ENCODE results near the gene LIN7A.

LIN7A gene

DNA sequence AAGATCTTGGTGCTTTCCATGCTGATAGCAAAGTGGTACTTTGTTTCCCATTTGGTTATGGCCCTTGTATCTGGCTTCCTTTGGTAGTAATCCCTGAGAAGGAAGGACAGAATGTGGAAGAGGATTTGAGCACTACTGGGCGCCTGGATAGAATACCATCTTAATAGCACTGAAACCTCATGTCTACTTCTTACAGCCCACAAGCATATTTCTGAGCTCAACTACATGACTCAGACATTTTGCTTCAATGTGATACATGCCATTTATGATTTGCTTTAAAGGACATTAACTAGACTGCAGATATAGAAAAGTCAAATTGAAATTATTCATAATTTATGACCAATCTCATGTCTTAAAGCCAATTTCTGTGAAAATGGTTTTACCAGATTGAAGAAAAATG, 80.4 kb downstream of the LIN7A start:
- no peak for DNase-seq

DNA sequence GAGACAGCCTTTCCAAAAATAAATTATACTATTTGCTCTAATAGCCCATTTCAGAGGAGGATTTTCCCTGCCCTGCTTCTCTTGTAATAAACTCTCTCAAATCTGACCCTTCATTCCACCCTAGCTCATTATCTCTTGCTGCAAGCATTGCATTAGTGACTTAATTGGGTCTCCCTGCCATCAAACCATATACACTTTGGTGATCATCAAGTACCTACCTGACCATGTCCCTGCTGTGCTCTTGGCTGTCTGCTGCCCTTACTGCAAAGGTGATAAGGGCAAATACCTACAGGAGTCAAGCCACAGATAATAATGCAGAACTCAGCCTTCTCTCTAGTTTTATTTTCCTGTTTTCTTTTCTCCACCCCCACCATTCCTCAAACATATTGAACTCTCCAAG, 88.4 kb downstream of the LIN7A start:
- DNase-seq, result no peak

DNA sequence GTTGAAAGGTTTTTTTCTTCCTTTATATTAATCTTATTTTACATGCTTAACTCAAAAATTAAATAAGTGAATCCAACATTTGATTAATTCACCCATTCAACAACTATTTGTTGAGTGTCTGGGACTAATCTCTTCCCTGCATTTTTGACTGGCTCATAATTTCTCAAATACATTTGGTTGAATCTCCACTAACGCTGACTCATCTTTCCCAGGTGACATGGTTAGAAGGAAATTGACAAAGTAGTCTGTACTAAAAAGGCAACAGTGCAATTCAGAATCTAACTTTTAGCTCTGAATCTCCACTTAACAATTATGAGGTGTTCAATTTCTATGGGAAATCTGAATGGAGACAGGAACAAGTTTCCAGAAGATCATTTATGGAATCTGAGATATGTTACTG, 88.9 kb downstream of the LIN7A start:
- DNase-seq, result no peak

DNA sequence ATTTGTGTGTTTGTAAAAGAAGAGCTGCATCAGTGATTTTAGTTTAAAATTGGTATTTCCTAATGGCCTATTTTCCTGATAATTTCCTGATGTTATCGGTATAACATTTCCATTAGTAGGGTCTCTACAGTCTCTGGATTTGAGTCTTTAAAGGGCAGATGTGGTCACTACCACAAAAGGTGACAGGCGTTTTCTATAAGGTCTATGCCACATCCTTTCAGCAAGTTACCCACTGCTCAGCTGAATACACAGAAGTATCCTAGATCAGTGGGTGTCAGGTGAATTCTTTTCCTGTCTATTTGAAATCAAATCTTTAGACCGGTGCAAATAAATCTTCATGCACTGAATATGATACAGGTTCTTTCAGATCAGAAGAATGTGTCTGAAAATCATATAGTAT, 90.2 kb downstream of the LIN7A start:
- no peak for DNase-seq

DNA sequence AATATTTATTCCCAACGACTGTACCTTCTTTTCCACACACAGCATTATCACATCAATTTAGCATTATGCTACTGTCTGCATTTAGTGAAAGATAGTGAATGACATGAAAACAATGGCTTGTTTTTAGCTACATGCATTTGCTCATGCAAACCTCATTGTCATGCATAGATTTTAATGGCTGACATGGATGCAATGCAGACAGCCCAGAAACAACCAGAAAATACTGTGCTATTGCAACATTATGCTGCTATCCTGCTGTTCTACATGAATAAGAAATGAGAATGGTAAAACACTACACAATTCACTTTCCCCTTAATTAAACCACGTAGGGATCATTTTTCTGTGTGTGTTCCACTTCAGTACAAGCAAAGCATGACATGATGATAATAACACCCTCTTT, 90.8 kb downstream of the LIN7A start:
- no peak for DNase-seq

DNA sequence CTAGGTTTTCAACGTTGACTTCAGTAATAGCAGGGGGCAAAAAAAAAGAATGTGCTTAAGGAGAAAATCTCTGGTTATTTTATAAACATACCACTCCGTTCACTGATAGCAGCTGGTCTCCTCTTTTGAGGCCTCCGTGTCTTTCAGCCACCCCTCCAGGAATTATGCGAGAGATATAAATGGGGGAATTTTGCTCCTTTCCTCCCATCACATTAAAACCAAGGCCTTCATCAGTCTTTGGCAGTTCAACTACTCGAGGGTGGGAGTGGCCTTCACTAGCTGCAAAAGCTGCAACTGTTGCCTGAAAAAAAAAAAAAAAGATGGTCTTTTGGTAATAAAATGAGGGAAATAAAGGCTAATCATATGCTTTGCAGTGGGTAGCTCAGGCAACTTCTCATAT, 92.1 kb downstream of the LIN7A start:
- DNase-seq, result no peak

DNA sequence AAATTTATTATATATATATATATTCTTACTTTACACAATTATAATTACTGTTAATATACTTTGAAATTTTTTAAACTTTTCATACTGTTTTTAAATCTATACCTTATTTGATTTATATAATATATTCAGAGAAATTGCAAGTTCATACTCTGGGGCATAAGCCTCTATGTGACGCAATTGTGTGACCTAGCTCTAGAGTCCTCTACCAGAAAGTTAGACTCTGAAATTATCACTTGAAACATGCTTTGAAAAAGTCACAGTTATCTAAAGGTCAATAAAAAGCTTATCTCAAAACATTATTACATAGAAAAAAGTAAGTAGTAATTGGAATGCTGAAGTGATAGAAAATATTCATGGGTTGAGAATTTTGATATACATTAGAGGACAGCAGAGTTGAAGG, 93.8 kb downstream of the LIN7A start:
- no peak for DNase-seq

DNA sequence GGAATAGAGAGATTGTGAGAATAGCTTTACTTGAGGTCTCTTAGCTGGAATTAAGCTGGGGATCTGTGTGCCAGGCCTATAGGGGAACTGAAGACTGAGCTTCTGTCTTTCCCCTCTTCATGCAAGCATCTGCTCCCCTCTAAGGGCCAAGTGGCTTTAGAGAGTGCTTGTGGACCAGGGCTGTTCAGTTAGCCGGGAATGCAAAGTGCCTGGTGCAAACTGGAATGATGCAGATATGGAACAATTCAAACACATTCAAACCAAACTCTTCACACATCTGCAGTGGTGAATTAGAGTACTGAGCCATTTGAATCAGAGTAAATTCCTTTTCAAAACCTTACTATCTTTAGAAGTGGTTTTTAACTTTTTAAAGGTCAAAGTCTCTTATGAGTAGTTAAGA, 99.0 kb downstream of the LIN7A start:
- no peak for DNase-seq

DNA sequence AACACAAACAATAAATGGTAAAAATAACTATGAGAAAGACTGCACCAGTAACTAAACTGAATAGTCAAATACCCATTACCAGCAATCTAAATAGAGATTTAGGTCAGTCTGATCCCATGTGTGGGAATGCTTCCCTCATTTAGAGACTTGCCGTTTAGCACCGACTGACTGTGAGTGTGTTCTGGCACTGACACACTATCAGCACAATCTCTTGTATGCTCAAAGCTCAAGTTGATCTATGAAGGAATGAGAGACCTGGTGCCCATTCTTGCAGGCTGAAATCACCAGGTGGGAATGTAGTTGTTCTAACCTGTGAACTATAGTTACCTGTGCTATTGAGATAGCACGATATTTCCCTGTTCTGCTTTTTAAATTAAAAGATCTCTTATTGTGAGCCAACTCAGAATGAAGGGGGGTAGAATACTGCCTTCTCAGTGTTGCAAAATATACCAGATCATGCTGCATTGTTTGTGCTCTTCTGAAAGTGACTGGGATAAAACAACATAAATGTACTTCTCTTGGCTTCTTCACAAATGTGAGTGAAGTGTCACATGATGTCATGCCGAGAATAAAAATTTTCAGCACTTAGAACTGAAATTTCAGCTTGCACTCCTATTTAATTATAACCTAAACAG, 99.6 kb downstream of the LIN7A start:
- no peak for DNase-seq

DNA sequence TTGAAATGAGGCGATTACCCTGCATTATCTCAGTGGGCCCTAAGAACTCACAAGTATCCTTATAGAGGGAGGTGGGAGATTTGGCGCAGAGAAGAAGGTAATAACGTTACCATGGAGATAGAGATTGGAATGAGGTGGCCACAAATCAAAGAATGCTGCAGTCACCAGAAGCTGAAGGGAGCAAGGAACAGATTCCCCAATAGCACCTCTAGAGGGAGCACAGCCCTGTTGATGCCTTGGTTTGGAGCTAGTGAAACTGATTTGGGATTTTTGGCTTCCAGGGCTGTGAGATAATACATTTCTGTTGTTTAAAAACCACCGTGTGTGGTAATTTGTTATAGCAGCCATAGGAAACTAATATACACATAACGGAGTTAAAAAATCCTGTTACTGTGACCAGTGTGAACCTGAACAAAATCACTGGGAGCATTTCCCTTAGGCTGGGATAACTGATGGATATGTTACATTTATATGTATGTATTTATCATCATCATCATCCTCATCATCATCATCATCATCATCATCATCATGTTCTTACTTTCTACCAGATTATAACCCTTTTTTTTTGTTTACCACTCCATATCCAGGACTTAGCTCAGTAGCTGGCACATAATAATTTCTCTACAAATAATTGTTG, 100.3 kb downstream of the LIN7A start:
- peak; percentile 40 to 68 for DNase-seq

DNA sequence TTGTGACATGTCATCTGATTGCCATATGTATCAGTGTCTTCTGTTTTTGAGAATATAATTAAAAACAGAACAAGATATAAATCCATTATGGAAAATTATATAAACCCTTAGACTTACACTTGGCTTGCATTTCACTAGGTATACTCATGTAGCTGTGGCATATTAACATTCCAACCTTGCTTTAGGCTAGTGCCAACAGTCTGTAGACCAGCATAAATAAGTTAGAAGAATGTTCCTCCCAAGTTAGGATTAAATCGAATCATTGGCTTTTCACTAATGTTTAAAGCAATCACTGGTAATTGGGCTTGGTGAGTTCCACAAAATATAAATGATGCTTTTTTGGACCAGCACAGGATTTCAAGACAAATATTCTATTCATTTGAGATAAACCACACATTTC, 103.0 kb downstream of the LIN7A start:
- DNase-seq, result no peak

DNA sequence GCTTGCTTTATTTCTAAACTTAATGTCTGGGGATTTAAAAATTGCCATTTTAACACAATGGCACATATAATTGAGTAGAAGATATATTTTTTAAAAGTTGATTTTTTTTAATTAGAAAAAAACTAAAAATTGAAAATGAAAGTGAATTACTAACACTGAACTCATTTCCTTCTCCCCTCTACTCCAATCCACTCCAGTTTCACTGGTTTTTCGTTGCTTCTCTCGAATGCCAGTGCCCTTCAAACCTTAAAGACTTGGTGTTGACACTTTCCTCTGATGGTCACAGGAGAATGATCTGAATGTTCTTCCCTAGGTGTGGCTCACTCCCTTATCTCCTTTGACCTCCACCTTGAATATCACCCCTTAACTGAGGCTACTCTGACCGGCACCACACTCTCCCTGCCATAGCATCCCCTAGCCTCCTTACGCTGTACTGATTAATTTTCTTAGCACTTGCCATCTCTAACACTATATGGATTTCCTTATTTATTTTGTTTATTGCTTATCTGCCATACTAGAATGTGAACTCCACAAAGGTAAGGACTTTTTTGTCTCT, 107.1 kb downstream of the LIN7A start:
- DNase-seq, result no peak

DNA sequence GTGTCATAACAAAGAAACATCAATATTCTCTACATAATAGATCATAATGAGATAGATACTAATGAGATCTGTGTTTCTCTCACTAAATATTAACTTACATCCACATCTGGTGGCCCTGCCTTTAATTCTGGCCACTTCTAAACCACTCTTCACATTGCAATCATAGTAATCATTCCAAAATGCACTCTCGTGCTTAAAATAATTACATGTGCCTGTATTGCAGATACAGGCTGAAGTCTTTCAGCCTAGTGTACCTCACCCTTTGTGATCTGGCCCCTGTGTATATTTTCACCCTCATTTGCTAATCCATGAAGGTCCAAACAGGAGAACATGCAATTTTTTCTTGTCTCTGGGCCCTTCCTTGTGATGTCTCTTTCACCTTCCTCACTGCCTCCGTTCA, 108.0 kb downstream of the LIN7A start:
- DNase-seq, result no peak

DNA sequence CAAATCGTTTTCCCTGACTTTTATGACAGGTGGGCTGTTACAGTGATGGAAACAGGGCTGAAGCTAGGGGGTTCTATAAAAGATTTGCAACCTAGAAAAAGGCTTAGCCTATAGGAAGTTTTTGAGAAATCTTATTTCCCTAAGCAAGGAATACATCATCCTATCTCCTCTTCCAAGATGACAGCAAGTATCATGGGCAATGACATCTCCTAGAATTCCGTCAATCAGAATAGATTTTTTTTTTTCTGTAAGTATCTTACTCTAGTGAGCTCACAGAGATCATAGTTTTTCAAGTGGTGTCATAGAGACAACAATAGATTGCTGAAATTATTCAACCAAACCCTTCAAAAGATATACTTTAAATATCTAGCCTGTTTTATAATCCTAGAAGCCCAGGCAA, 112.2 kb downstream of the LIN7A start:
- no peak for DNase-seq

DNA sequence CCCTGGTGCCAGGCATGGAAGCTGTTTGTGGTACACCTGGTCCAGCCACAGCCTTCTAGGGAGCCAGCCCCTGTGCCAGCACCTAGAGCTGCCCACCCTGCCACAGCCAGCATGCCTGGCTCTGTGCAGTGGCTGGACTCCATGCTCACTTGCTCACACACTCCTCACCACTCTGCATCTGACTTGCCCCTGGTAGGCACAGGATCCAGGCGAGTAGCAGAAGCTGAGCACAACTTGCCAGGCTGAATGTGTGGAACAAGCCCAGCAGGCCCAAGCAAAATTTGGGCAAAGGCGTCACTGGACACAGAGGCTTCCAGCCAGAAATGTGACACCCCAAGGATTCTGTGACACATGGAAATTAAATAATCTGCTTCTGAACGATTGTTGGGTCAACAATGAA, 114.3 kb downstream of the LIN7A start:
- no peak for DNase-seq

DNA sequence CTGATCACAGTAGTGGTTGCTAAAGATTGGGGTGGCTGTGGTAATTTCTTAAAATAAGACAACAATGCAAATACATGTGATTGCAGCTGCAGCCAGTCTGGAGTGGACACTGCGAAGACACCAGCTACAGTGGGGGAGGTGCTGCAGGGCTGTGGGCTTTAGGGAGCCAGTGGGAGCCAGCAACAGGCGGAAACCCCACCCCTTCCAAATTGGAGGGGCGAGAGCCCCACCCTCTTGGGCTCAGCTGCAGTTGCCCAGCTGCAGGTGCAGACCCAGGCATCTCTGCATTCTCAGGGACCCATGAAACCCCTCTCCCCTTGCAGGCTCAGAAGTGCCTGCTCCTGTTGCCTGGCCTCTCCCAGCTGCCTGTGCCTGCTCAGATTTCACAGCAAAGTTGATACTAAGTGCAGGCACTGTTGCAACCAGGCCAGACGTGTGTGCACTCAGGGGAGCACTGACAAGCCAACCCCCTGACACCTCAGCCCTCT, 116.2 kb downstream of the LIN7A start:
- no peak for DNase-seq

DNA sequence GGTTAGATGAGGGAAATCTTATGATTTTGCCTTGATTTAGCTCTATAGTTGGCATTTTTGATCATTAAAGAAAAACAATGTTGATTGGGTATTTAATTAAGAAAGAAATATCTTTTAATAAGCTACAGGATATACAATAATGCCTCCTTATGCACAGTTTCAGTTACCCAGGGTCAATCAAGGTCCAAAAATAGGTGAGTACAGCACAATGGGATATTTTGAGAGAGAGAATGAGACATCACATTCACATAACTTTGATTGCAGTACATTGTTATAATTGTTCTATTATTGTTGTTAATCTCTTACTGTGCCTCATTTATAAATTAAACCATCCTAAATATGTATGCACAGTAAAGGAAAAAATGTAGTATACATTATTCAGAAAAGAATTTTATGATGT, 118.9 kb downstream of the LIN7A start:
- DNase-seq, result no peak

DNA sequence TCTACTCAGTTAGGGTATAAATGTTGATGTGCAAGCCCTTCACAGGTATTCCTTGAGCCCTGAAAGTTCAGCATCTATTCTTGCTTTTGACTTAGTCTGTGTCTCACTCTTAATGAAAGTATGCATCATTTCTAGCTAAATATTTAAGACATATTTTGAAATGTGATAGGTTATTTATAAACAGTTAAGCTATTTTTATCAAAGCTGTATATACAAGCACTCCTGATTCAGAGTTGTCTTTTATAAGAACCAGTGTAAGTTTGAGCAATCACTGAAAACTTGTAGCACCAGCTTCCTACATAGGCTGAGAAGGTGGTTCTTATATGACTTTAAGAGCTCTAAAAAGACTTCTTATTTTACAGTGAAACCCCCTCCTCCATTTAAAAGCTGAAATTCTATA, 122.4 kb downstream of the LIN7A start:
- no peak for DNase-seq

DNA sequence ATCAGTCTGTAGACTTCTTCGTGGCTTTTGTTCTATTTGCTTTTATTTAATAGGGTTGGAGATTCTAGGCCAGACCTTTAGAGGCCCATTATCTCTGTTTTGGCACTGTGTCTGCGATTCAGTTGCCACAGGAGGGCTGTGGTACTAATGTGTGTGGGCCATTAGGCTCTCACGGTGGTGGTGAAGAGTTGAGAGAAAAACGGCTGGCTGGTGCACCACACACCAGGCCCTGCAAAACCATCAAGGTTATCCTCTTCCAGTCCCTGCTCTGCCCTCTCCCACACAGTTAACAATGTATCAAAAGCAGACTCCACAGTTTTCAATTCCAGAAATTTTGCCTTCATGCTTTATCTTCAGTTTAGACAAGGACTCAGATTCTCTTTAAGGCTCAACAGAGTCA, 123.3 kb downstream of the LIN7A start:
- no peak for DNase-seq

DNA sequence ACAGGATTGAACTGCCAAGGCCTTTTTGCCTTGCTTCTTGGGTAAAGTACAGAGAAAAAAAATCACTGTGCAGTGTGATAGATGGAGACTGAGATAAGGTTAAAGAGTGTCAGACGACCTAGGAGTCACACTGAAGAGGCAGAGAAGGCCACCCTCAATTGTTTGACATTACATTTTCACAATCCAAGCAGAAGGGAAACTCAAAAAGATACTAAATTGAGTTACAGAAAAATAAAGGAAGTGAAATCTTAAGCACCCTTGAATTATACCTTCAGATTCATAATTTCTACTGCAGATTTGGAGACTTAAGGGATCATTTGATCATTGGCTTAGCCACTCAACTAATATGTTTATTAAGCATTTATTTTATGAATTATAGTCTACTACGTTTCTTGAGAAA, 123.9 kb downstream of the LIN7A start:
- no peak for DNase-seq

DNA sequence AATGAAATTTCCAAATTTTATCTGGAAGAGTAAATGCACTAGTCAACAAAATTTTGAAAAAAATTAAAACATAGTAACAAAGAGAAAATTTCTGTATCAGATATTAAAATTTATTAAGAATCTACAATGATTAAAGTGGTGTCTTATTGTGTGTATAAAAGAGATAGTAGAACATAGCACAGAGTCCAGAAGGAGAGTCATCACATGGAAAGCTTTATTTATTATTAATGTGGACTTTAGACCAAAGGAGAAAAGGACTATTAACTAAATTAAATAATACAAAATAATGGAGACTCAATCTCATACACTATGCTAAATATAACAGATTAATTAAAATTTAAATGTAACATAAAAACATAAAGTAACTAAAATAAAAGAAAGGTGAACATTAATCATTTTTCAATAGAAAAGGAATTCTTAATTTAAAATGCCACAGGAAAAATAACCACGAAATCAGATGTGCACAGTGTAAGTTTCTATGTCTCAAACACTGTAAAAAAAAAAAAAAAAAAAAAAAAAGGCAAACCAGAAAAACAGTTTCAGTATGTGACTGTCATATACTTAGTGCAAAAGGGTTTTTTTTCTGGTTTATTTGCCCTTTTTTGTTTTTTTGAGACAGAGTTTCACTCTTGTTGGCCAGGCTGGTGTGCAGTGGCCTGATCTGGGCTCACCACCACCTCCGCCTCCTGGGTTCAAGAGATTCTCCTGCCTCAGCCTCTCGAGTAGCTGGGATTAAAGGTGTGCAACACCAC, 125.6 kb downstream of the LIN7A start:
- no peak for DNase-seq

DNA sequence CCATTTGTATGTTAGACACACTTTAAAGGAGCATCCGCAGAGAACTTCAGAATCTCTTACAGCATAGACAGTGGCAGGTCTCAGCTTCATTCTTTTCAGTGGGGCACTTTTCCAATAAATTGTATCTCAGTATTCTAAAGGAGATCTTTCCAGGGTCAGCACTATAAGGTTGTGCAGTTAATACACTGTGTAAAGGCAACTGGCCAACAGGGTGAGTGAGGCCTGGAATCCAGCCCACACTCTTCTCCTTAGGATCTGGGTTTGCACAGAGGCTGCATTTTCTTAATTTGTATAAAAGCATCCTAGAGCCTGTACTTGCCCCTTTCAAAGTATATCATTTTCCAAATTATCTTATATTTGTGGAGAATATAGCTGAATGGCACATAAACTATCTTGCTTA, 126.9 kb downstream of the LIN7A start:
- DNase-seq, result peak in 1 of 2 experiments; percentile 12

DNA sequence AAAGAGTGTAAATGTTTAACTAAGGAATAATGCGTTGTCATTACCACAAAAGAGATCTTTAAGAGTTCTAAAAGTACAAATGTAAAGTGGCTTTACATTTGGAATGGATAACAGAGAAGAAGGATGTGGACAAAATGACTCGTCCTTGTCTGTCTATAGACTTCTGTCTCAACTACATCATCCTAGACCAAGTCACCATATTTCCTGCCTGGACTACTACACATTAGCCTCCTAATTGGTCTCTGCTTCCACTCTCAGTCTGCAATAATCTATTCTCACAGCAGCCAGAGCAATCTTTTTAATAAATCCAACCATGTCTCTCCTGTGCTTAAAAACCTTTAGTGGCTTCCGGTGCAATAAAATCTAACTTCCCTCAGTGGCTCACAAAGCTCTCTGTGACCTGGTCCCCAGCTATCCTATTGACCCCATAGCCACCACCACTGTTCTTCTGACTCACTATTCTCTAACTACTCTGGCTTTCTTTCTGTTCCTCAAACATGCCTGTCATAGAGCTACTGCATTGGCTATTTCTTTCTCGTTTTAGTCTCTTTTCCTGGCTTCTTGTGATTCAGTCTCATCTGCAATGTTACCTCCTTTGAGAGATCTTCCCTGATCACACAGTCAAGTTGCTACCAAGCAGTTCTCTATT, 130.0 kb downstream of the LIN7A start:
- DNase-seq, result no peak

DNA sequence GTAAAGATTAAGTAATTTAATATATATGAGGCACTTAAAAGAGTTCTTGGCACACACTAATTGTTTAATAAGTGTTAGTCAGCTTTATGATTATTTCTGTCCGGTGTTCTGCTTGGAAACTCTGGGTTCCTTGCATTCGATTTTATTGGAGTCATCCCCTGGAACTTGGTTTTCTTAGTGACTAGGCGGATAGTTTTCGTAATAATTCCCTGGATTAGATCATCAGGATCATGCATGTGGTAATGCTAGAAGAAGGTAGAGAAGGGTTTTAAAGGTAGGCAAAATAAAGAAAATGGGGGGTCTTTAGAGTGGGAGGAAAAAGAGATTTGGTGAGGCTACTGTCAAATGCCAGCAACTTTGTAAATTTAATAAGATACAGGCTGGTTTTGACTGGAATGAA, 132.6 kb downstream of the LIN7A start:
- no peak for DNase-seq

Data from NCI-H446 (cell line).